Measurements from ENCODE around the gene CD163L1. TPM values are rescaled to one million over a fixed set of nuclear protein-coding genes. Genes with fewer than 3 reads are reported as not detected.

Gene CD163L1
- total RNA-seq, 1 donor from 2014 or later = 0.58 TPM

DNA sequence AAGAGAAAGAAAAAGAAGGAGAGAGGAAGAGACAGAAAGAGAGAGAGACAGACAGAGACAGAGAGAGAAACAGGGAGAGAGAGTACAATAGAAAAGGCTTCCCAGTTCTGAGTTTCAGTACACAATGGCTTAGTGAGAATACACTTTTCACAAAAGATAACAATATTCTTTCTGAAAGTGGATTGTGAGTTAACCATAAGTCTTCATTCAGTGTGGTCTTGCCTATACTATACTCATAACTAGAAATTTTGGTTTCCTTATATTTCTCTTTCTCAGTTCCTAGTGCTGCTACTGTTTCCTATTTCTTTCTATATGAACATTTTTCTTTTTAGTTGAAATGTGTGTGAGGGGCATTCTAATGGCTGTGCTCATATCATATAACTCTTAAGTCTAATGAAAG, 9.3 kb downstream of the CD163L1 start:
- peaks cover 2% of the 10 kb centered on the region for H3K9me3 Mint-ChIP-seq
- TF ChIP-seq CTCF (IDR thresholded peaks at IDR 0.05) = no peak
- no peak for DNase-seq
- ChIA-PET POLR2A (no interaction called here), CTCF (no interaction called here)
- H3K27ac Mint-ChIP-seq = no peak overlapping the region
- no peak for ATAC-seq (ENCODE audit: low read depth)
- no peaks in the 10 kb centered on the region for H3K36me3 Mint-ChIP-seq (ENCODE audit: low read depth)
- intact Hi-C loops (cut with micrococcal nuclease) = no loop called here
- no peaks in the 10 kb centered on the region for H3K4me1 Mint-ChIP-seq
- H3K4me3 Mint-ChIP-seq = no peak overlapping the region
- H3K27me3 Mint-ChIP-seq = peaks cover 14% of the 10 kb centered on the region

DNA sequence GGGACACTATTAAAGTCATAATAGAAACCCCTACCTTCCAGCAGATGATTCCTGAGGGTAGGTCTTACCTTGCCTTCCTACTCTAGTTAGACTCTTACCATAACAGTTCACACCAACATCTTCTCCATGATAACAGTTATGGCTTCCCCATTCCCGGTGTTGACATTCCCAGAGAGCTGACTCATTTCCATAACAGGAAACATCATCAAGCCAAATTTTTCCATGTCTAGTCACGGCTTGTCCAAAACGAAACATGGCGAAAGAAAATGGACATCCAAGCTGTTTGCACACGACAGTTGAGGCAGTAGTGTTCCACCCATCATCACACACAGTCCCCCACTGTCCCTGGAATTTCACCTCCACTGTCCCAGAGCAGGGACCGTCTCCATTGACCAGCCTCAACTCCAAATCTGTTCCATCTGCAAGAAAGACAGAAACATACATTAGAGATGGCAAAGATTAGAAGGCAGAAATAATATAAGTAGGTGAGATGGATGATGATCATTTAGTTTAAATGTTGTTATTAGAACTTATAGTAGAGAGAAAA, 10.6 kb downstream of the CD163L1 start:
- Mint-ChIP-seq H3K27ac (no peak overlapping the region), H3K9me3 (no peaks in the 10 kb centered on the region), H3K27me3 (peaks cover under 1% of the 10 kb centered on the region), H3K4me3 (no peak overlapping the region), H3K4me1 (no peaks in the 10 kb centered on the region), H3K36me3 (ENCODE audit: low read depth) (no peaks in the 10 kb centered on the region)
- intact Hi-C loops (cut with micrococcal nuclease) = no loop called here
- ChIA-PET POLR2A (no interaction called here), CTCF (no interaction called here)
- DNase-seq (no peak), ATAC-seq (ENCODE audit: low read depth) (no peak)
- no peak for TF ChIP-seq CTCF (IDR thresholded peaks at IDR 0.05)

DNA sequence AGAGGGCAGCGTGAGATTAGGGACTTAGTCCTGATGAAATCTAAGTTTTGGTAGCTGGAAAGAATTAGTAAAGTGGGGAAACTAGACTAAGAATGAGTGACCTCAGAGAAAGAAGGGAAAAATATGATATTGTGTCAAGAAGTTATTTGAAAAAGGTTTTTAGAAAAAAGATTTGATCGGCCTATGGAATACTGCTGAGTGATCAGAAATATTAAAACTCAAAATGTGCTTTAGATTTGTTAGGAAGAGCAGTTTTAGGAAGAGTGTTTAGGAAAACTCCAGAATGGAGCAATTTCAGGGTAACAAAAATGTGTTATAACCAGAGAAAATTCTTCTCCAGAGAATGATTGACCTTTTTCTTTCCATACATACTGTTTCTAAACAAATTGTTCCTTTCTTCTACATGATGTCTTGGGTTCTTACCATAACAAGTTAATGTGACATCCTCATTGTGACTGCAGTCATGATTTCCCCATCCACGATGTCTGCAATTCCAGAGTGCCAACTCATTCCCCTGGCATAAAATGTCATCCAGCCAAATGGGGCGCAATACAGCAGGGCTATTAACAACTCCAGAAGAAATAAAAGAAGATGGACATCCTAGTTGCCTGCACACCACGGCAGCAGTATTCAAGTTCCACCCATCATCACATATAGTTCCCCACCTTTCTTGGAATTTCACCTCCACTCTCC, 11.8 kb downstream of the CD163L1 start:
- Mint-ChIP-seq H3K4me1 (no peaks in the 10 kb centered on the region), H3K36me3 (ENCODE audit: low read depth) (no peaks in the 10 kb centered on the region), H3K9me3 (no peaks in the 10 kb centered on the region), H3K4me3 (no peak overlapping the region), H3K27ac (no peak overlapping the region), H3K27me3 (no peaks in the 10 kb centered on the region)
- ChIA-PET POLR2A (no interaction called here), CTCF (no interaction called here)
- ATAC-seq (ENCODE audit: low read depth) = no peak
- no peak for TF ChIP-seq CTCF (IDR thresholded peaks at IDR 0.05)
- intact Hi-C loops (cut with micrococcal nuclease) = no loop called here
- no peak for DNase-seq

- no peaks in the 10 kb centered on the region for H3K4me1 Mint-ChIP-seq
- H3K27me3 Mint-ChIP-seq = peaks cover 7% of the 10 kb centered on the region
- ChIA-PET POLR2A (no interaction called here), CTCF (no interaction called here)
- no peak for TF ChIP-seq CTCF (IDR thresholded peaks at IDR 0.05)
- no peak overlapping the region for H3K4me3 Mint-ChIP-seq
- H3K27ac Mint-ChIP-seq = no peak overlapping the region
- ATAC-seq (ENCODE audit: low read depth) (no peak), DNase-seq (no peak)
- H3K9me3 Mint-ChIP-seq = no peaks in the 10 kb centered on the region
- intact Hi-C loops (cut with micrococcal nuclease) = no loop called here
- no peaks in the 10 kb centered on the region for H3K36me3 Mint-ChIP-seq (ENCODE audit: low read depth)
Observed at GRCh38 chr12:7411343-7411742, 32.6 kb downstream of the CD163L1 start.

GRCh38 chr12:7404275-7404674, 39.7 kb downstream of the CD163L1 start:
- Mint-ChIP-seq H3K4me1 (no peaks in the 10 kb centered on the region), H3K27me3 (peaks cover 16% of the 10 kb centered on the region), H3K4me3 (no peak overlapping the region), H3K36me3 (ENCODE audit: low read depth) (no peaks in the 10 kb centered on the region), H3K9me3 (no peaks in the 10 kb centered on the region), H3K27ac (no peak overlapping the region)
- ChIA-PET CTCF (no interaction called here), POLR2A (no interaction called here)
- intact Hi-C loops (cut with micrococcal nuclease) = no loop called here
- ATAC-seq (ENCODE audit: low read depth) (no peak), DNase-seq (no peak)
- no peak for TF ChIP-seq CTCF (IDR thresholded peaks at IDR 0.05)

All from activated B cell treated with CpG ODN at 0.5 μM for 24 hours (primary cell).